Spleen (tissue), 11 donors: ENCODE measurements around the gene UBR4. TPM values are rescaled to one million over a fixed set of nuclear protein-coding genes. Genes with fewer than 3 reads are reported as not detected.

Experiments used
- DNase-seq: peaks from one replicate; pipeline ENCODE4 v3.0.0-alpha.2; 2020
- H3K27ac ChIP-seq, 8 donors: fragments of 200-600 bp; sonication (generic) in 7 of 8; 1 replicate in 4 of 8; 2 replicates in 4 of 8; pipeline versions ENCODE4 v1.5.0 to v1.8.0; 2016 to 2021; ENCODE audit warnings: inconsistent platforms in 4 of 8, mild to moderate bottlenecking in 4 of 8, moderate library complexity in 1 of 8
- H3K27me3 ChIP-seq, 7 donors: fragments of 200-600 bp; sonication (generic) in 6 of 7; replicated peaks in 1 of 7; 1 replicate in 4 of 7; 2 replicates in 3 of 7; pipeline versions ENCODE4 v1.5.0 to v1.8.0; 2016 to 2021; ENCODE audit warnings: inconsistent platforms in 3 of 7, mild to moderate bottlenecking in 1 of 7
- H3K36me3 ChIP-seq, 6 donors: fragments of 200-600 bp; sonication (generic) in 5 of 6; 1 replicate in 4 of 6; 2 replicates in 2 of 6; pipeline versions ENCODE4 v1.5.0 to v1.8.0; 2016 to 2021; ENCODE audit warnings: inconsistent platforms in 2 of 6
- H3K4me1 ChIP-seq, 6 donors: fragments of 200-600 bp; sonication (generic) in 5 of 6; 1 replicate in 3 of 6; 2 replicates in 3 of 6; pipeline versions ENCODE4 v1.5.0 to v1.8.0; 2016 to 2021; ENCODE audit warnings: inconsistent platforms in 3 of 6
- H3K4me3 ChIP-seq, 8 donors: fragments of 200-600 bp; sonication (generic) in 7 of 8; 1 replicate in 4 of 8; 2 replicates in 4 of 8; pipeline versions ENCODE4 v1.5.0 to v1.8.0; 2016 to 2021; ENCODE audit warnings: inconsistent platforms in 4 of 8, mild to moderate bottlenecking in 4 of 8, moderate library complexity in 2 of 8
- H3K9me3 ChIP-seq, 8 donors: fragments of 200-600 bp; sonication (generic) in 7 of 8; 1 replicate in 4 of 8; 2 replicates in 4 of 8; pipeline versions ENCODE4 v1.5.0 to v1.8.0; 2016 to 2021; ENCODE audit warnings: inconsistent platforms in 4 of 8
- POLR2A ChIP-seq, 3 donors: fragments of 450-650 bp; IDR thresholded peaks; one replicate each; pipeline ENCODE4 v1.5.1; 2017; ENCODE audit warnings: antibody characterized with exemption in 3 of 3, mild to moderate bottlenecking in 1 of 3
- POLR2AphosphoS5 ChIP-seq, 3 donors: sonication (generic); formaldehyde crosslinking; IDR thresholded peaks; one replicate each; pipeline ENCODE4 v1.5.1; 2017; ENCODE audit warnings: antibody characterized with exemption in 3 of 3
- WGBS, 5 donors: extraction: QIAGEN DNeasy Blood & Tissue Kit in 3 of 5; methylation state at CpG; one replicate each; pipeline versions ENCODE4 v1.1.5 to v1.1.7; 2013 to 2018; 5-methylcytosine and 5-hydroxymethylcytosine counted together
- intact Hi-C: fragments of 100-400 bp; cut with DNase I; formaldehyde crosslinking; loops from one replicate; pipeline ENCODE4 v1.15.0; 2023; ENCODE audit warnings: low total_unique reads
- polyA plus RNA-seq, 3 donors: library from polyadenylated mRNA; stranded (reverse); fragments of 200-250 nt; gene quantifications; one replicate each; pipeline ENCODE4 v1.2.1, GENCODE V29; 2013
- total RNA-seq, 7 donors: library from RNA; depleted of rRNA in 3 of 7; stranded (reverse); fragments of >200 nt in 3 of 7; fragmentation: NEBNext Ultra II Directional in 4 of 7; extraction: Animal tissue kit (Norgen Biotek cat#: 25700) in 4 of 7; gene quantifications; one replicate each; pipeline versions ENCODE4 v1.1.0 to v1.2.1, GENCODE V29; 2016 to 2021
- TF ChIP-seq, protein P1 (sequence below), 11 experiments: fragments of 200-600 bp in 7 of 11; fragments of 450-650 bp in 4 of 11; sonication (generic) in 4 of 11; IDR thresholded peaks in 8 of 11; conservative IDR thresholded peaks in 3 of 11; 1 replicate in 7 of 11; 2 replicates in 4 of 11; pipeline versions ENCODE4 v1.4.0 to v1.8.0; 2016 to 2021; ENCODE audit warnings: antibody characterized with exemption in 11 of 11, inconsistent platforms in 4 of 11, mild to moderate bottlenecking in 1 of 11
- donor health status: healthy with polysubstance abuse.
- donor health status: DM: no; HTN: no; CAD: no; lungs with moderate emphysema.
- donor health status: DM: no; HTN: no; CAD: no.
- donor health status: Bipolar disorder and iron deficiency.
- donor health status: healthy.
- donor health status: DM: no; HTN: no; CAD: no.
- donor health status: DM: yes; HTN: yes; CAD: no.

UBR4 gene
- total and polyA plus RNA-seq, 10 donors, result 72.5 to 184 (median 149) TPM

DNA sequence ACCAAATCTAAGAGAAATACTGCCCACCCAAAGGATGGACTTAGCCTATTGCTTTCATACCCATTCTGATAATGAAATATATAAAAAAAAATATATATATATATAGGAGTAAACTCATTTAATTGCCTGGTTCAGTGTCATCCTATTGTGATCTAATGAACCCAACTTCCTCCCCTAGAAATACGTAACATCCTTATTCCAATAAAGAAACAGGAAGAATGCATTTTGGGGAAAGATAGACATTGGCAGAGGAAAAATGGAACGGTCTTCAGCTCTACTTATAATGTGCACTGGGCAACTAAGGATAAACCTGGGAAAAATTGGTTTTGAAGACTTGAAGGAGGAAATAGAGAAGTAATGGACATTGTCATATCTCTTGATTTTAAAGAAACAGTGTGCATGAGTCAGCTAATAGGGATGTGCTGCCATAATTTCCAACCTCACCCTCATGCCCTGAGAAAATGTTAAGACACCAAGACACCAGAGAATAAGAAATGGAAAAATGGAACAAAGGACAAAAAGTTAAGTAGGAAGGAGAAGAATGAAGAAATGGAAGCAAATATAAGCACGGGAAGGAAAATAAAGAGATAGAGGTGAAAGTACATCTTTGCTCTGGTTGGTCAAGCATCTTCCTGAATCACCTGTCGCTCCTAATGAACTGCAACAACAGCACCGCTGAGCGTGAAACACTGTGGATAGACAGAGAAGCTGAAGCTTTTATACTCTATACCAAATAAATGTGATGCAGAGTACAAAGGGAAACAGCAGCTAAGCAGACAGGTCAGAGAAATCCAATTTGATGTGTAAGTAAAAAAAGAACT, 5.4 kb downstream of the UBR4 start:
- H3K4me3 ChIP-seq, result no peak overlapping the region
- TF ChIP-seq, protein P1, sequence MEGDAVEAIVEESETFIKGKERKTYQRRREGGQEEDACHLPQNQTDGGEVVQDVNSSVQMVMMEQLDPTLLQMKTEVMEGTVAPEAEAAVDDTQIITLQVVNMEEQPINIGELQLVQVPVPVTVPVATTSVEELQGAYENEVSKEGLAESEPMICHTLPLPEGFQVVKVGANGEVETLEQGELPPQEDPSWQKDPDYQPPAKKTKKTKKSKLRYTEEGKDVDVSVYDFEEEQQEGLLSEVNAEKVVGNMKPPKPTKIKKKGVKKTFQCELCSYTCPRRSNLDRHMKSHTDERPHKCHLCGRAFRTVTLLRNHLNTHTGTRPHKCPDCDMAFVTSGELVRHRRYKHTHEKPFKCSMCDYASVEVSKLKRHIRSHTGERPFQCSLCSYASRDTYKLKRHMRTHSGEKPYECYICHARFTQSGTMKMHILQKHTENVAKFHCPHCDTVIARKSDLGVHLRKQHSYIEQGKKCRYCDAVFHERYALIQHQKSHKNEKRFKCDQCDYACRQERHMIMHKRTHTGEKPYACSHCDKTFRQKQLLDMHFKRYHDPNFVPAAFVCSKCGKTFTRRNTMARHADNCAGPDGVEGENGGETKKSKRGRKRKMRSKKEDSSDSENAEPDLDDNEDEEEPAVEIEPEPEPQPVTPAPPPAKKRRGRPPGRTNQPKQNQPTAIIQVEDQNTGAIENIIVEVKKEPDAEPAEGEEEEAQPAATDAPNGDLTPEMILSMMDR (IDR thresholded peaks at IDR 0.05 in 8 of 11, conservative IDR thresholded peaks at IDR 0.05 in 3 of 11), result no peak
- TF ChIP-seq POLR2AphosphoS5 (IDR thresholded peaks at IDR 0.05) (no peak), POLR2A (IDR thresholded peaks at IDR 0.05) (no peak)
- H3K27me3 ChIP-seq, result no peaks in the 10 kb centered on the region
- DNase-seq, result no peak
- peaks cover 5 to 33% (median 18%) of the 10 kb centered on the region in 6 donors for H3K36me3 ChIP-seq
- no peaks in the 10 kb centered on the region for H3K9me3 ChIP-seq
- intact Hi-C loops, result no loop called here
- 74 to 87% (median 77%) methylated on average over 6 of the region's 6 CpGs for WGBS, 5 donors
- H3K4me1 ChIP-seq, result peaks cover 37 to 90% (median 67%) of the 10 kb centered on the region in 6 donors
- H3K27ac ChIP-seq, result peak overlapping the region in 5 of 8 donors; percentile 0 to 55 (median 21)

GRCh38 chr1:19203440-19203839, 6.6 kb downstream of the UBR4 start:
- Histone ChIP-seq H3K4me3 (no peak overlapping the region), H3K4me1 (peaks cover 28 to 81% (median 56%) of the 10 kb centered on the region in 6 donors), H3K27me3 (no peaks in the 10 kb centered on the region), H3K36me3 (peaks cover 12 to 46% (median 29%) of the 10 kb centered on the region in 6 donors), H3K9me3 (no peaks in the 10 kb centered on the region), H3K27ac (no peak overlapping the region)
- WGBS, 5 donors, result 79 to 85% (median 83%) methylated on average over 2 of the region's 2 CpGs
- intact Hi-C loops, result no loop called here
- TF ChIP-seq, protein P1 (IDR thresholded peaks at IDR 0.05 in 8 of 11, conservative IDR thresholded peaks at IDR 0.05 in 3 of 11), result no peak
- no peak for TF ChIP-seq POLR2A (IDR thresholded peaks at IDR 0.05)
- TF ChIP-seq POLR2AphosphoS5 (IDR thresholded peaks at IDR 0.05), result no peak
- no peak for DNase-seq

GRCh38 chr1:19202396-19202795, 7.7 kb downstream of the UBR4 start:
- H3K36me3 ChIP-seq, result peaks cover 15 to 56% (median 39%) of the 10 kb centered on the region in 6 donors
- WGBS, 5 donors, result 66 to 86% (median 69%) methylated on average over 3 of the region's 3 CpGs
- no peaks in the 10 kb centered on the region for H3K9me3 ChIP-seq
- no peak for DNase-seq
- intact Hi-C loops, result no loop called here
- H3K27ac ChIP-seq, result no peak overlapping the region
- no peak overlapping the region for H3K4me3 ChIP-seq
- no peaks in the 10 kb centered on the region for H3K27me3 ChIP-seq
- H3K4me1 ChIP-seq, result peaks cover 21 to 70% (median 46%) of the 10 kb centered on the region in 6 donors
- TF ChIP-seq POLR2A (IDR thresholded peaks at IDR 0.05) (no peak), POLR2AphosphoS5 (IDR thresholded peaks at IDR 0.05) (no peak)
- TF ChIP-seq, protein P1 (IDR thresholded peaks at IDR 0.05 in 8 of 11, conservative IDR thresholded peaks at IDR 0.05 in 3 of 11), result no peak

GRCh38 chr1:19199969-19200604, 10.0 kb downstream of the UBR4 start:
- Histone ChIP-seq H3K36me3 (peaks cover 22 to 79% (median 57%) of the 10 kb centered on the region in 6 donors), H3K27me3 (no peaks in the 10 kb centered on the region), H3K4me1 (peaks cover 3 to 47% (median 24%) of the 10 kb centered on the region in 6 donors), H3K4me3 (no peak overlapping the region), H3K9me3 (no peaks in the 10 kb centered on the region), H3K27ac (no peak overlapping the region)
- TF ChIP-seq POLR2AphosphoS5 (IDR thresholded peaks at IDR 0.05), result no peak
- TF ChIP-seq POLR2A (IDR thresholded peaks at IDR 0.05), result no peak
- TF ChIP-seq, protein P1 (IDR thresholded peaks at IDR 0.05 in 8 of 11, conservative IDR thresholded peaks at IDR 0.05 in 3 of 11), result no peak
- 71 to 96% (median 94%) methylated on average over 4 of the region's 4 CpGs for WGBS, 5 donors
- intact Hi-C loops, result no loop called here
- no peak for DNase-seq
